ENCODE results near the gene KCNN3. TPM values are rescaled to one million over a fixed set of nuclear protein-coding genes. Genes with fewer than 3 reads are reported as not detected.

The KCNN3 gene
- total RNA-seq, 1 experiment from 2014 or later: 0.26 TPM

GRCh38 chr1:154783976-154784375 is 86.1 kb downstream of the KCNN3 start:
- POLR2A ChIA-PET (ENCODE audit: unreplicated experiment): interaction anchor here (0.7 kb wide), 1 partner anchor 31 kb away, joined by 4 read pairs; no protein-coding TSS in a partner anchor
- CTCF ChIA-PET: no interaction called here
- H3F3A ChIP-seq (ENCODE audit: low read length, unreplicated experiment): no peaks in the 10 kb centered on the region
- no peaks in the 10 kb centered on the region for H3K9me2 ChIP-seq (replicated peaks; ENCODE audit: low read length)
- H3K36me3 ChIP-seq (ENCODE audit: low read depth, low read length): no peaks in the 10 kb centered on the region
- H3K4me3 ChIP-seq (ENCODE audit: low read length): no peak overlapping the region
- DNase-seq: no peak
- H2AFZ ChIP-seq (ENCODE audit: low read length): no peak overlapping the region
- BruUV-seq (replicated peaks): no TSS peak
- H3K9me3 ChIP-seq (ENCODE audit: low read length): peaks cover 4% of the 10 kb centered on the region; the same call in 1 of the 2 replicates
- peaks cover 48% of the 10 kb centered on the region for H3K27me3 ChIP-seq (ENCODE audit: low read length)
- no peak overlapping the region for H3K4me2 ChIP-seq (ENCODE audit: low read length)
- H3K27ac ChIP-seq (ENCODE audit: low read length): no peak overlapping the region
- no peaks in the 10 kb centered on the region for H4K20me1 ChIP-seq (ENCODE audit: low read length)
- H3K9ac ChIP-seq (ENCODE audit: low read length): no peak overlapping the region
- H3K4me1 ChIP-seq (ENCODE audit: insufficient read depth, low read length): no peaks in the 10 kb centered on the region
- no peaks in the 10 kb centered on the region for H3K79me2 ChIP-seq (ENCODE audit: low read length)
- ATAC-seq: no peak
- TF ChIP-seq EZH2phosphoT487 (IDR thresholded peaks at IDR 0.05; ENCODE audit: borderline replicate concordance, low read length) (no peak), EZH2 (IDR thresholded peaks at IDR 0.05; ENCODE audit: low read length, unreplicated experiment) (no peak), CTCF (conservative IDR thresholded peaks at IDR 0.05; ENCODE audit: low read depth, low read length) (no peak)
- intact Hi-C loops (cut with micrococcal nuclease): no loop called here

- intact Hi-C loops (cut with micrococcal nuclease): no loop called here
- Histone ChIP-seq H3K4me2 (ENCODE audit: low read length) (no peak overlapping the region), H3F3A (ENCODE audit: low read length, unreplicated experiment) (no peaks in the 10 kb centered on the region), H3K9ac (ENCODE audit: low read length) (no peak overlapping the region), H3K27me3 (ENCODE audit: low read length) (peaks cover 64% of the 10 kb centered on the region), H3K4me3 (ENCODE audit: low read length) (no peak overlapping the region), H3K9me2 (replicated peaks; ENCODE audit: low read length) (no peaks in the 10 kb centered on the region), H3K9me3 (ENCODE audit: low read length) (peaks cover 8% of the 10 kb centered on the region; the same call in 1 of the 2 replicates), H4K20me1 (ENCODE audit: low read length) (no peaks in the 10 kb centered on the region), H3K79me2 (ENCODE audit: low read length) (no peaks in the 10 kb centered on the region), H2AFZ (ENCODE audit: low read length) (no peak overlapping the region), H3K4me1 (ENCODE audit: insufficient read depth, low read length) (no peaks in the 10 kb centered on the region), H3K27ac (ENCODE audit: low read length) (no peak overlapping the region), H3K36me3 (ENCODE audit: low read depth, low read length) (no peaks in the 10 kb centered on the region)
- no TSS peak for BruUV-seq (replicated peaks)
- TF ChIP-seq EZH2phosphoT487 (IDR thresholded peaks at IDR 0.05; ENCODE audit: borderline replicate concordance, low read length): no peak
- no peak for TF ChIP-seq EZH2 (IDR thresholded peaks at IDR 0.05; ENCODE audit: low read length, unreplicated experiment)
- no peak for TF ChIP-seq CTCF (conservative IDR thresholded peaks at IDR 0.05; ENCODE audit: low read depth, low read length)
- ChIA-PET CTCF (no interaction called here), POLR2A (ENCODE audit: unreplicated experiment) (no interaction called here)
- DNase-seq (no peak), ATAC-seq (no peak)
These were observed 89.5 kb downstream of the KCNN3 start for GRCh38 chr1:154780541-154780940.

- TF ChIP-seq EZH2phosphoT487 (IDR thresholded peaks at IDR 0.05; ENCODE audit: borderline replicate concordance, low read length) (no peak), CTCF (conservative IDR thresholded peaks at IDR 0.05; ENCODE audit: low read depth, low read length) (no peak), EZH2 (IDR thresholded peaks at IDR 0.05; ENCODE audit: low read length, unreplicated experiment) (no peak)
- no TSS peak for BruUV-seq (replicated peaks)
- H3K9ac ChIP-seq (ENCODE audit: low read length): no peak overlapping the region
- intact Hi-C loops (cut with micrococcal nuclease): no loop called here
- H3K4me1 ChIP-seq (ENCODE audit: insufficient read depth, low read length): no peaks in the 10 kb centered on the region
- H3F3A ChIP-seq (ENCODE audit: low read length, unreplicated experiment): no peaks in the 10 kb centered on the region
- no peak for DNase-seq
- H3K27me3 ChIP-seq (ENCODE audit: low read length): peaks cover 64% of the 10 kb centered on the region
- H3K27ac ChIP-seq (ENCODE audit: low read length): no peak overlapping the region
- H3K4me2 ChIP-seq (ENCODE audit: low read length): no peak overlapping the region
- no peak overlapping the region for H3K4me3 ChIP-seq (ENCODE audit: low read length)
- H4K20me1 ChIP-seq (ENCODE audit: low read length): no peaks in the 10 kb centered on the region
- POLR2A ChIA-PET (ENCODE audit: unreplicated experiment): no interaction called here
- peaks cover 8% of the 10 kb centered on the region; the same call in 1 of the 2 replicates for H3K9me3 ChIP-seq (ENCODE audit: low read length)
- CTCF ChIA-PET: interaction anchor here (0.7 kb wide), 1 partner anchor 233 kb away, joined by 4 read pairs; no protein-coding TSS in a partner anchor
- H3K36me3 ChIP-seq (ENCODE audit: low read depth, low read length): no peaks in the 10 kb centered on the region
- H3K79me2 ChIP-seq (ENCODE audit: low read length): no peaks in the 10 kb centered on the region
- no peak overlapping the region for H2AFZ ChIP-seq (ENCODE audit: low read length)
- H3K9me2 ChIP-seq (replicated peaks; ENCODE audit: low read length): no peaks in the 10 kb centered on the region
- ATAC-seq: no peak
These were observed 90.4 kb downstream of the KCNN3 start for GRCh38 chr1:154779551-154780189.
